GM21526 (cell line): ENCODE measurements around the gene ZNF48.

Experiments used
- ATAC-seq: cut with Tn5 transposase; IDR thresholded peaks from one replicate; pipeline ENCODE4 v1.9.1; 2021; ENCODE audit warnings: moderate library complexity; ENCODE audit not compliant: unreplicated experiment, low FRiP score

Gene ZNF48

DNA sequence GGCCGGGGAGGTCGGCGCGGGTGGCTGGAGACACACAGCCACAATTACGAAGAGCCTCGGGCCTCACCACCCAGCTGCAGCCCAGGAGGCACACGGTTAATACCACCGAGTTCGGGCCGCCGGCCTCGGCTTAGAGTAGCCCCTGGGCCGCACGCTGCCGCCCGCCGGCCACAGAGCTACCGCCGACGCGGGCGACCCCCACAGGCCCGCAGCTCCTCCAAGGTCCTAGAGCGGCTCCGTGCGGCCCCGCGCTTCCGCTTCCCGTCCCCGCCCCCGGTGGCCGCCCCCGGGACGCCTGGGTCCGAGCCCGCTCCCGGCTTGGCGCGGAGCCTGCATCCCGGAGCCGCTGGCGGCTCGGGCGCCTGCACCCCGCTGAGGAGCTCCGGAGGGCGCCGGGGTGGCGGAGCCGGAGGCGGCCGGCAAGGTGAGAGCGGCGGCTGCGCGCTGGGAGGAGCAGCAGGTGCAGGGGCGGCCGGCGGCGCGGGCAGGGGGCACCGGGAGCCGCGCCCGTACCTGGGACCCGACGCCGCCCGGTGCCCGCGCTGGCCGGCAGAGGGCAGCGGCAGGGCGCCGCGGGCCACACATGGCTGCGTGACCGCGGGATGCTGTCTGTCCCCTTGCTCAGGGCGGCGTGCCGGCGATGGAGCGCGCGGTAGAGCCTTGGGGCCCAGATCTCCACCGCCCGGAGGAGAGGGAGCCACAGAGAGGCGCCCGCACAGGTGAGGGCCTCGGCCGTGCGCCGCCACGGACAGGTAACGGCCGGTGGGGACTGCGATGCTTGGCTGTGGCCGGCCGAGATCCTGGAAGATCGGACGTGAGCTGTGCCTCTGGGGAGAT is at the start of gene ZNF48:
Gene ZNF48, plus strand, starts transcription at position 266 of the 837 bp plus-strand sequence. Its CDS starts 375 bp downstream, at position 641.
- ATAC-seq: peak; percentile 47

DNA sequence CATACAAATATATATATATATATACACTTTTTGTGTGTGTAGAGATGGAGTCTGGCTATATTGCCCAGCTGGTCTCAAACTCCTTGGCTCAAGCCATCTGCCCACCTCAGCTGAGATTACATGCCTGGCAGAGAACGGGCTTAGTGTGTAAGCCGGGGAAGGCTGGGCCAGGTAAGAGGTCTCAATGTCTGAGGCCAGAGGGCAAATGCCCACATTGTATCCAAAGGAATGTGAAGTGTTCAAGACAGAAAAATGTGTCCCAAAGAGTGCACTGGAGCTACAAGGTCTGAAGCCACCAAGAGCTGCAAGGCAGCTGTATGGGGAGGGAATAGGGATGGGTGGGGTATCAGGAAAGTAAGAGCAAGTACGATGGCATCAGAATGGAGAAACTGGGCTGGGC is 48.9 kb upstream of the ZNF48 start:
- no peak for ATAC-seq

DNA sequence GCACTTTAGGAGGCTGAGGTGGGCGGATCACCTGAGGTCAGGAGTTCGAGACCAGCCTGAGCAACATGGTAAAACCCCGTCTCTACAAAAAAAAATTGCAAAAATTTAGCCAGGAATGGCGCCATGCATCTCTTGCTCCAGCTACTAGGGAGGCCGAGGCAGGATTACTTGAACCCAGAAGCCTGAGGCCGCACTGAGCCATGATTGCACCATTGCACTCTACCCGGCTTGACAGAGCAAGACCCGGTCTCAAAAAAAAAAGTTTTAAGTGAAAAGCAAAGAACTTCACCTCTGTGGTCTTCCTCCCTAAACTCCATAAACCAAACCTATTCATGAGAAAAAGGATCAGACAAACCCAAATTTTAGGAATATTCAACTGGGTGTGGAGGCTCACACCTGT is 47.1 kb upstream of the ZNF48 start:
- ATAC-seq: no peak

DNA sequence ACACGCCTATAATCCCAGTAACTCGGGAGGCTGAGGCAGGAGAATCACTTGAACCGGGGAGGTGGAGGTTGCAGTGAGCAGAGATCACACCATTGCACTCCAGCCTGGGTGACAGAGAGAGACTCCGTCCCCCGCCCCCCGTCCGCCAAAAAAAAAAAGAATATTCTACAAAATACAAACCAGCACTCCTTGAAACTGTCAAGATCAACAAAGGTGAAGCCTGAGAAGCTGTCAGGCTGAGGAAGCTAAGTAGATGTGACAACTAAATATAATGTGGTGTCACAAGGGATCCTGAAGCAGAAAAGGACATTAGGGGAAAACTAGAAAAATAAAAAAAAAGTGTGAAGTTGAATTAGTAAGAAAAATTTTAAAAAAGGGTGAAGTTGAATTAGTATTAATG is 46.3 kb upstream of the ZNF48 start:
- ATAC-seq: no peak

DNA sequence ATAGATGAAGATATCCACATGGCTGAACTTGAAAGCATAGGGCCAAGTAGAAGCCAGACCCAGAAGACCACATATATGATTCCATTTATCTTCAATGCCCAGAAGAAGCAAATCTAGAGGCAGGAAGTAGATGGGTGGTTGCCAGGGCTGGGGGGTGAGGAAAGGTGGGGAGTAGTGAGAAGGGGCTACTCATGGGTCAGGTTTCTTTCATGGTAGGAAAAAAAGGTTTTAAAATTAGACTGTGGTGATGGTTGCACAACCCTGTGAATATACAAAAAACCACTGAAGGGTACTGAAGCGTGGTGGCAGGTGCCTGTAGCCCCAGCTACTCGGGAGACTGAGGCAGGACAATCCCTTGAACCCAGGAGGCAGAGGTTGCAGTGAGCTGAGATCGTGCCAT is 45.5 kb upstream of the ZNF48 start:
- no peak for ATAC-seq

DNA sequence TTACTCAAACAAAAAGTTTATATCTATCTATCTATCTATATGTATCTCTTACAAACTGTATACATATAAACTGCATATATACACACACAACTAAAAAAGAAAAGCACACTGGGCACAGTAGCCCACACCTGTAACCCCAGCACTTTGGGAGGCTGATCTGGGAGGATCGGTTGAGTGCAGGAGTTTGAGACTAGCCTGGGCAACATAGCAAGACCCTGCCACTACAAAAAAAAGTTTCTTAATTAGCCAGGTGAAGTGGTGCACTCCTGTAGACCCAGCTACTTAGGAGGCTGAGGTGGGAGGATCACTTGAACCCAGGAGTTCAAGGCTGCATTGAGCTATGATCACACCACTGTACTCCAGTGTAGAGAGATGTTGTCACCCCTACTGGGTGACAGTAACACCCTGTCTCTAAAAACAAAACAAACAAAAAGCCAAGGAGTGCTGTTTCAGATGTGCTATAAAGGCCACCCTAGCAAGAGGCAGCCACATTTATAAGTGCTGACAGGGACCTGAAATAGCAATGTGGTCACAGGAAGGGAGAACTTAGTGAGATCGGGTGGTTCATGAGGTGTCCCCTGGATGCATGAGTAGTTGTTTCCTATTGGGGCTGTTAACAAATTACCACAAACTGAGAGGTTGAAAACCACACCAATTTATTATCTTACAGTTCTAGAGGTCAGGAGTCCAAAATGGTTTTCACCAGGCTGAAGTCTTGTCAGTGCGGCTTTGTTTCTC is 44.9 kb upstream of the ZNF48 start:
- ATAC-seq: no peak

DNA sequence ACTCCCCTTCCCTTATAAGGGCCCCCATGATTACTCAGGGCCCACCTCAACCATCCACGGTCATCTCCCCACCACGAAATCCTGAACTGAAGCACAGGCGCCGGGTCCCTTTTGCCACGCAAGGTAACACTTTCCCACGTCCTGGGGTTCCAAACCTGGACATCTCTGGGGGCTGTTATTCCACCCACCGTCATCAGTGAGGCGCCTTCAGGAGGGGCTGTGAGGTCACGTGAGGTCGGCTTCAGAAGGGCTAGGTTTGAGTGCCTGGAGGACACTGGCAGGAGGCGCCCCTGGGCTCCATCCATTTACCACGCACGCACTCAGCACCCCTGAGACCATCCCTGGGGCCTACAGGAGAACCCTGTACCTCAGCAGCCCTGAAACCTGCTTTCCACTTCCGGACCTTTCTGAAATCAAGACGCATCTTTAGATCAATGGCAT is 44.2 kb upstream of the ZNF48 start:
- ATAC-seq: no peak

DNA sequence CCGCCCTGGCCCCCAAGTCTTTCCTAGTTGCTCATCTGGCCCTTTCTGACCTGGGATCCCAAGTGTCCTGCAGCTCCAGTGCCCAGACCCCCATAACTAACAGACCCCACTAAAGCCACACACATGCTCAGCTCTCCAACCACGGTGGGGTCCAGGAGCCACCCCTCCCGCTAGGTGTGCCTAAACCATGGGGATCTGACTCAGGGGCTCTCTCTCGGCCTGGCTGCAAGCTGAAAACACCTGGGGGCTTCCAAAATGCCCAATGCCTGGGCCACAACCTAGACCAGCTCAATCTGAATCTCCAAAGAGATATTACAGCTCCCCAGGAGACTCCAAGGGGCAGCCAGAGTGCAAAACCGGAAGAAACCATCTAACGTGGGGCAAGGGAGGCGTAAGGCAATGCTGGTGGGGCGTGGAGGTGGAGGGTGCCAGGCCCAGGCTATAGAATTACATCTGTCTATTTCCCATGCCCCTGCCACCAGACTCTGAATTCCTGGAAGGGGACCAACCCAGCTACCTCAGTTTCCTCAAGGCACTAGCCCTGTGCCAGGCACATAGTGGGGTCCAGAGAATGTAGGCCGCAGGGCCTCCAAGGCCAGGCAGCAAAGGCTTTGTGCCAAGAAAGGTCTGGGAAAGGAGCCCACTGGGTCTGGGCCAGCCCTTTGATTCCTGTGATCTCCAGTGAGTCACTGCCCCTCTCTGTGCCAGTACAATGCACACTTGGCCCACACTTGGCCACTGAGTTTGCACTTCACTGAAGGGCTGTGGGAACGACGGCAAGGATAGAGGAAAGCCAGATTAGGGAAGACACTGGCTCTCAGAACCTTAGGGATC is 43.4 kb upstream of the ZNF48 start:
- ATAC-seq: no peak

DNA sequence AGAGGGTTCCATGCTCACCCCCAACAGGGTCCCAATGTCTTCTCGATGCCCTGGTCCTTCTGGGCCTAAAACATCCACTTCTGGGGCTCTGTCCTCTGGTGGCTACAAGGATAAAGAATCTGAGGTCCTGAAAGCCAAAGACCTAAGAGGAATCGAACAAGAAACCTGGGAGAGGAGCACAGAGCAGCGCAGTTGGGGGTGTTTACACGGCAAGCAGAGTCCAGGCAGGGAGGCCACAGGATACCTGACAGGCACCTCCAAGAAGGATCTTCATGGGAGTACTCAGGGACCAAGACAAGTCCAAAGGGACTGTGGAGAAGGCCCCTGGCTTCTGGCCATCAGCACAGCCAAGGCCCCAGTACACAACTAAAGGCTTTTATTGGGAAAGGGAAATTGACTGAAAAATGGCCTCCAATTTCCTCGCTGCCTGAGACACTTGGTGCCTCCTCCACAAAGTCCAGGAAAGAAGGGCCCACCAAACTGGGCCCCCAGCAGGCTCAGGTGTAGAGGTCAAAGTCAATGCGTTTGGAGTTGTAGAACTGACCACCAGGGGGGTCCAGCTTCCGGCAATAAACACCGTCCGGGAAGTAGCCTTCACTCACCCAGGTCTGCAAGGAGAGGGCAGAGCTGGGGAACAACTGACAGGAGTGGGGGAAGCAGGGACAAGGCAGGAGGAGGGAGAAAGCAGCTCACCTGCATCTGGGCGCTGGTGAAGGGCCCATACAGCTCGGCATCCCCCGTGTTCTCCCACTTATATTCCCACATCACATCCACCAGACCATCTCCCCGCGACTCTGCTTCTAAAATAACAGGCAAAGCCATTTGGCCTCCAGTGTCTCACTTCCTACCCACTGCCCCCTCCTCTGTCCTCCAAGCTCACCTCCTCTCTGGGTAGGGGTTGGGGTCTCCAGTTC is 42.5 kb upstream of the ZNF48 start:
- no peak for ATAC-seq

DNA sequence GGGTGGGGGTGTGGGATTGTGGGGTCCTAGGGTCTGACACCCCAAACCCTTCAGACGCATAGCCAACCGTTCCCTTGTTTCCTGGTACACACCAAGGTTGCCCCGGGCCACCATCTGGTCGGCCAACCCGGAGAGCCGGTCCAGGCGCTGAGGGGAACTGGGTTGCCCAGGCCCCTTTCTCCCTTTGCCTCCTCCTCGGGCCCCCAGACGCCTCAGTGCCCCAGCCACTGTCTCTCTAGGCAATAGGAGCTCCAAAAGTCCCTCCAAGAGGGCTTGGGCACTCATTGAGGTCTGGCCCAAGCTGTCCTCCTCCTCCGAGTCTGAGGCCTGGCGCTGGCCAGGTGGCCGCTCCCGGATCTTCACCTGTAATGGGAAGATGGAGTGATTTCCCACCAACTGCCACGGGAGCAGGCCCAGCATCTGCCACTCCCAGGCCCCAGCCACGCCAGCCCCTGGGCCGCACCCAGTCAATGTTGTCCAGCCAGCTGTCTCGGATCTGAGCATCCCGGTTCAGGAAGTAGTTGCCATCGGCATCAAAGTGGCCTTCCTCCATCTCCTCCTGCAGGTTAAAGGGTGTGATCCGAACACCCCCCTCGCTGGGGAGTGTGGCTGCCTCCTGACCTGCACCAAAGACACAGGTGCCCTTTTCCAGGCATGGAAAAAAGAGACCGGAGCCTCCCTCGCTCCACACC is 41.6 kb upstream of the ZNF48 start:
- no peak for ATAC-seq

DNA sequence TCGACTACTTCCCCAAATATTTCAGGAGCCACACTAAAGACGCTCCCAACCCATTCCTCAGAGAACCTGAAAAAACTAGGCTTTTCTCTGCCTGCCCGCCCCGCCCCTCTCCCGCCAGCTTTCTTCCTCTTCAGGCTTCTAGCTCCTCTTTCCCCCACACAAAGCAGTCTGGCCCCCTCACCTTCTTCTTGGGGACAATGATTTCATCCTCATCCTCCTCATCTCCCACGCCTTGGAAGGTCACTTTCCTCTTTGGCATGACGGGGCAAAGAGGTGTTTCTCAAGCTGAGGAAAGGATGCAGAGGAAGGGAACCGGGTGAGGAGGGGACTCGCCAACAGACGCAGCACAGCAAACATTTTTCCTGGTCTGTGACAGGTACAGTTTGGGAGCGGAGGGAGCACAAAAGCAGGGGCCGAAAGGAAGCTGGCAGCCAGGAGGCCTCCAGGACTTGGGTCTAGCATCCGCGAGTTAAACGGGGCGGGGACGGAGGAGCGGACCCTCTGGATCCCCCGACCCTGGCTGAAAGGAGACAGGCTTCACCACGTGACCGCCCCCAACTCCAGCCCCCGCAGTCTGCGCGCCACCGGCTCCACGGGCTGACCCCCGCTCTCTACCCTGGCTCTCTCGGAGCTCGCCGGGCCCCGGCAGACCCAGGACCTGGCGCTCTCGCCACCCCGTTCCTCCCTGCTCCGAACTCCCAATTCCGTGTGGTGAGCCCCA is 40.6 kb upstream of the ZNF48 start:
- peak; percentile 2 for ATAC-seq

DNA sequence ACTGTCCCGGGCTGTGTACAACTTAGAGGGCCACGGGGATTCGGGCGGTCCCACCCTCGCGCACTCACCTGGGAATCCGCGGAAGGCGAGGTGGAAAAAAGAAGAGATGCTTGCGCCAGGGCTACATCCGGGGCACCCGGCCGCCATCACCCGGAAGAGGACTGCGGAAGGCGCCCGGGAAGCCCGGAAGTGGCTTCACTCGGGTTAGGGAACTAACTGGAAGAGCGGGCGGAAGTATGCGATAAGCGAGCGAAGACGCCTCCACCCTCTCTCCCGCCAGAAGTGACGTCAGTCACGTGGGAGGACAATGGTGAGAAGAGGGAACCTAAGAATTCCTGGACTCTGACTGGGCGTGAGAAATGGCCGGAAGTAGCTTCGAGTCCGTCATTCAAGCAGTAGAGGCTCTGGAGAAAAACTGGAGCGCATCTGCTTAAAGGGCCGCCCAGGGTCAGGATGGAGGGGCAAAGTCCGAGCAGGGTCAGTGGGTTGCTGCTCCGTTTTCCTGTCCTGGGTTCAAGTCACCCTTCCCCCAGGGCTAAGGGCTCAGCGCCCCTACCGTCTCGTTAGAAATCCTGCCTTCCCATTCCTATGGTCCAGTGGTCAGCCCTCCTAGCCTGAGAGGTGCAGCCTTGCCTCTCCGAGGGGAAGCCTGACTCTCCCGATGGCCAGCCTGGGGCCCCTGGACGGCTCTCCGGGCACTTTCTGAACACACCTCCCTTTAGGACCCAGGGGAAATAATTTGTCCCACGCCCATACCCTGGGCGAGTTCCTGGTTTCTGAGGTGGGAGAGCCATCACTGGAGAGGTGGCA is 39.9 kb upstream of the ZNF48 start, which contains the start of gene CD2BP2:
Gene CD2BP2, minus strand, starts transcription at position 165 of the 810 bp plus-strand sequence. CDS start 627 bp downstream, outside the sequence.
- peak; percentile 45 for ATAC-seq

DNA sequence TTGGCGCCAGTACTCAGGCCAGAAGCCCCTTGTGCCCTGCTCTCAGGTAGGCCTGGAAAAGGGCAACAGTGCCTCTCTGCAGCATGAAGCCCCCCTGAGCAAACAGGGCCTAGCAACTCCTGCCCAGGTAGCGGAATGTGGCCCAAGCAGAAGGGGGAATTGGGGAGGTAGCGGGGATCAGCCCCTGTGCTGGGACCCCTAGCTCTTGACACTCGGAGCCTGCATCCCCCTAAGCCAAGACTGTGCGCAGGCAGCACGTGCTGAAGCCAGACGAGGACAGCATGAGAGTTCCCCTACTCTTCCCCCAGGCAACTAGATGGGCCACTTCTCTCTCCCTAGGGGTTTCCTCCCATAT is 39.3 kb upstream of the ZNF48 start:
- no peak for ATAC-seq

DNA sequence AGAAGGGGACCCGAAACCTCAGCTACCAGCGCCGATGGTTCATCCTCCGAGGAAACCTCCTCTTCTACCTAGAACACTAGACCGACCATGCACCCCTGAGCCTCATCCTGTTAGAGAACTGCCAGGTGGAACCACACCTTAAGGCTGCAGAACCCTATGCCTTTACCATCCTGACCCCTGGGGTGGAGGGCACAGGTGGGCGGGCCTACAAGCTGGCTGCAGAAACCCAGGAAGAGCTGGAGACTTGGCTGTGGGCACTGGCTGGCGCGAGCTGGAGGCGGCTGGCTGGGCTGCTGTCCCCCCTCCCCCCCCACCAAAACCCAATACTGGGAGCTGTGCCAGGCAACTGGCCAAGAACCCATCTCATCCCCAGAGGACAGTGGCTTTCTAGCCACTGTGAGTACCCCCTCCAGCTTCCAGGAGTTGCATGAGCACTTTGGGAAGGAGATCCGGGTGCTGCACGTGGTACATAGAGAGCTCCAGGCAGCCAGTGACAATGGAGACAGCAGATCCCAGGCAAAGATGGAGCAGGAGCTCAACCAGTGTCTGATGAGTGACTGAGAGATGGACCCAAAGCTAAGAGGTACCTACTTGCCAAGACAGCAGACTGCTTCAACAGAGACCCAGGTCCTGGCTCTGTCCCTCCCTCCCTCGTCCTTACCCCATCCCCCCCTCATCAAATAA is 38.7 kb upstream of the ZNF48 start:
- ATAC-seq: no peak

DNA sequence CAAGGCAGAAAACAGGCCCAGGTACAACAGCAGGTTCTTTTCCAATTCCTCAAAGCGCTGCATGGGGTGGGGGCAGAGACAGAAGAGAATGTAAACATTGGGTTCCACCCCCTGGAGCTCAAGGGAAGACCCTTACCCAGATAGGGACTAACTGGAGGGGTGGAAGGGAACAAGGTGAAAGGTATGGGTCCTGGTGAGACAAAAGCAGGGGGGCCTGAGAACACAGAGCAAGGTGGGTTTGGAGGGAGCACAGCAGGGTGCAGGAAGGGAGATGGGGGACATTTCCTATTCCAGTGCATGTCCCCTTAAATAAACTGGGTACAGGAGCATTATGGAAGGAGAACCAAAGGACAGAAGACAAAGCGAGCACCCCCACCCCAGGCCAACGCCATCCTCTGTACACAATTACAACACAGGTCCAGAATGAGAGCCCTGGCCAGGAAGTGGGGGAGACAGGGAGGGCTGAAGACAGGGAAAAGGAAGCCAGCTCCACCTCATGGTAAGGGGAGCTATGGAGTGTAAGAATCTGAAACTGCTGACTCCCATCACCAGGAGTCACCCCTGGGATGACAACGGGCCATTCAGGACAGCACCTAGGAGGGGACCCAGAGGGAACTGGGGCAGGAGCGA is 38.0 kb upstream of the ZNF48 start:
- no peak for ATAC-seq

DNA sequence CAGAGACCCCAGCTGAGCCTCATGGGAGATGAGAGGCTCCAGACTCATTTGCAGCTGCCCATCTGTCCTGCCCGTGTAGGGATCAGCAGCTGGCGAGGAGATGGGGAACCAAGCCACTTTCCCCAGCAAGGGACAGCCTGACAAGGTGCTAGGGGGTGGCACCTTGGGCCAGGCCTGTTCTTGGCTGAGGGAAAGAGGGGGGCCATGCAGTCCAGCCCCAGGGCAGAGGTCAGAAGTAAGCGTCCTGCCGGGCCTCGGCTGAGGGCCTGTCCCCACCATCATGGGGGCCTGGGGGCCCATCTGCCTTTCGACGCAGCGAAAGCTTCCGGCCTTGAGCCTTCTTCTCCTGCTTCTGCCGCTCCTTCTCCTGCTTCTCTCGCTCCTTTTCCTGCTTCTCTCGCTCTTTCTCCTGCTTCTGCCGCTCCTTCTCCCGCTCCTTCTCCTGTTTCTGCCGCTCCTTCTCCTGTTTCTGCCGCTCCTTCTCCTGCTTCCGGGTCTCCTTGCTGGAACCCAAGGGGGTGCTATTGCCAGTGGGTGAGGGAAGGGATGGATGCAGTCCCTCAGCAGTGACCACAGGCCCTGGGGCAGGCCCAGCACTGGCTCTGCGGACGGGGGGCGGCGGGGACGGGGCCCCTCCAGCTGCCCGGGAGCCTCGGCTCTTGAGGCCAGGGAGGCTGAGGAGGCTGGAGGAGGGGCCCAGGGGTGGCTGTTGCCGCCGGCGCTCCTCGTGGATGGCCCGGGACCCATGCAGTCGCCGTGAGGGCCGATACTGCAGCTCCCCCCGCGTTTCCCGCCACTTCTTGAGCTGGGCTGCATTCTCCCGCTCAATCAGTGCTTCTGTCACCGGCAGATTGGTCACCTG is 37.3 kb upstream of the ZNF48 start:
- no peak for ATAC-seq
